Measurements from ENCODE around the gene SFMBT1. TPM values are rescaled to one million over a fixed set of nuclear protein-coding genes. Genes with fewer than 3 reads are reported as not detected.

The SFMBT1 gene
- total and polyA plus RNA-seq, 2 experiments from 2014 or later: 8.5 to 18.1 TPM

GRCh38 chr3:52998771-52999513 lies 46.9 kb downstream of the SFMBT1 start:
- Histone ChIP-seq H3K9me3 (ENCODE audit: low read depth) (no peaks in the 10 kb centered on the region), H3K4me2 (no peak overlapping the region), H3K4me1 (ENCODE audit: insufficient read depth) (no peaks in the 10 kb centered on the region), H3K9me2 (replicated peaks; ENCODE audit: insufficient read depth) (no peaks in the 10 kb centered on the region), H2AFZ (no peak overlapping the region), H3K36me3 (replicated peaks; ENCODE audit: insufficient read depth, low read depth) (no peaks in the 10 kb centered on the region), H3K79me2 (peaks cover 13% of the 10 kb centered on the region), H3K4me3 (no peak overlapping the region), H3K27ac (no peak overlapping the region), H3K27me3 (no peaks in the 10 kb centered on the region), H4K20me1 (ENCODE audit: insufficient read depth, poor library complexity, severe bottlenecking) (no peaks in the 10 kb centered on the region)
- WGBS (ENCODE audit: low lambda C conversion rate, missing lambda C conversion rate): 97% methylated on average over 41 of the region's 41 CpGs
- TF ChIP-seq EZH2phosphoT487 (IDR thresholded peaks at IDR 0.05; ENCODE audit: low read depth, severe bottlenecking, unreplicated experiment) (no peak), EZH2 (IDR thresholded peaks at IDR 0.05; ENCODE audit: borderline replicate concordance) (no peak), CTCF (IDR thresholded peaks at IDR 0.05; ENCODE audit: poor library complexity) (no peak)
- no peak for DNase-seq (ENCODE audit: low spot score)

- no peak overlapping the region for H3K4me3 ChIP-seq
- no peaks in the 10 kb centered on the region for H3K9me3 ChIP-seq (ENCODE audit: low read depth)
- TF ChIP-seq EZH2 (IDR thresholded peaks at IDR 0.05; ENCODE audit: borderline replicate concordance) (no peak), EZH2phosphoT487 (IDR thresholded peaks at IDR 0.05; ENCODE audit: low read depth, severe bottlenecking, unreplicated experiment) (no peak), CTCF (IDR thresholded peaks at IDR 0.05; ENCODE audit: poor library complexity) (no peak)
- no peaks in the 10 kb centered on the region for H3K9me2 ChIP-seq (replicated peaks; ENCODE audit: insufficient read depth)
- no peaks in the 10 kb centered on the region for H3K27me3 ChIP-seq
- no peak overlapping the region for H2AFZ ChIP-seq
- H3K79me2 ChIP-seq: no peaks in the 10 kb centered on the region
- H3K4me1 ChIP-seq (ENCODE audit: insufficient read depth): no peaks in the 10 kb centered on the region
- H3K4me2 ChIP-seq: no peak overlapping the region
- no peak for DNase-seq (ENCODE audit: low spot score)
- H4K20me1 ChIP-seq (ENCODE audit: insufficient read depth, poor library complexity, severe bottlenecking): no peaks in the 10 kb centered on the region
- H3K27ac ChIP-seq: no peak overlapping the region
- 95% methylated on average over 2 of the region's 2 CpGs for WGBS (ENCODE audit: low lambda C conversion rate, missing lambda C conversion rate)
- no peaks in the 10 kb centered on the region for H3K36me3 ChIP-seq (replicated peaks; ENCODE audit: insufficient read depth, low read depth)
These were observed 55.2 kb downstream of the SFMBT1 start for GRCh38 chr3:52990637-52991036.

GRCh38 chr3:52986938-52987337 lies 58.9 kb downstream of the SFMBT1 start:
- Histone ChIP-seq H3K4me1 (ENCODE audit: insufficient read depth) (no peaks in the 10 kb centered on the region), H3K9me2 (replicated peaks; ENCODE audit: insufficient read depth) (no peaks in the 10 kb centered on the region), H3K4me3 (no peak overlapping the region), H4K20me1 (ENCODE audit: insufficient read depth, poor library complexity, severe bottlenecking) (no peaks in the 10 kb centered on the region), H3K9me3 (ENCODE audit: low read depth) (no peaks in the 10 kb centered on the region), H3K27me3 (no peaks in the 10 kb centered on the region), H2AFZ (no peak overlapping the region), H3K4me2 (no peak overlapping the region), H3K27ac (no peak overlapping the region), H3K36me3 (replicated peaks; ENCODE audit: insufficient read depth, low read depth) (no peaks in the 10 kb centered on the region), H3K79me2 (peaks cover 6% of the 10 kb centered on the region)
- TF ChIP-seq CTCF (IDR thresholded peaks at IDR 0.05; ENCODE audit: poor library complexity) (peak; percentile 23), EZH2 (IDR thresholded peaks at IDR 0.05; ENCODE audit: borderline replicate concordance) (no peak), EZH2phosphoT487 (IDR thresholded peaks at IDR 0.05; ENCODE audit: low read depth, severe bottlenecking, unreplicated experiment) (no peak)
- no peak for DNase-seq (ENCODE audit: low spot score)
- WGBS (ENCODE audit: low lambda C conversion rate, missing lambda C conversion rate): 65% methylated on average over 3 of the region's 3 CpGs

All from hepatocyte (in vitro differentiated cells).